GM12878 (cell line): ENCODE results near the gene MEOX1. TPM values are rescaled to one million over a fixed set of nuclear protein-coding genes. Genes with fewer than 3 reads are reported as not detected.

Source experiments
- ATAC-seq: fragments of 200-7000 bp; cut with Tn5 transposase; 3 replicates; pipeline ENCODE4 v1.9.1; 2020; ENCODE audit warnings: mild to moderate bottlenecking, moderate library complexity
- BruUV-seq: library from RNA; stranded (reverse); fragments of 400-500 nt; replicated peaks from 2 replicates; lab custom pipeline; 2021; lab: Mats Ljungman, UMichigan
- CTCF ChIA-PET: fragments of 300-600 bp; sonication (Branson Sonifier 250); formaldehyde crosslinking; extraction: SDS; loops from one replicate; lab custom pipeline; 2021; ENCODE audit warnings: inconsistent platforms; lab: Yijun Ruan, JAX
- POLR2A ChIA-PET: fragments of 350-600 bp; formaldehyde crosslinking; extraction: SDS; loops from one replicate; lab custom pipeline; 2021; ENCODE audit warnings: inconsistent platforms; lab: Charles Lee
- RAD21 ChIA-PET: fragments of 300-600 bp; sonication (Branson Sonifier 250); formaldehyde crosslinking; loops from one replicate; lab custom pipeline; 2023; ENCODE audit warnings: antibody characterized with exemption; ENCODE audit not compliant: unreplicated experiment; lab: Charles Lee
- SMC1A ChIA-PET: fragments of 300-600 bp; sonication (Branson Sonifier 250); formaldehyde crosslinking; loops from one replicate; lab custom pipeline; 2023; ENCODE audit not compliant: unreplicated experiment, uncharacterized antibody; lab: Charles Lee
- DNase-seq: peaks from one replicate; pipeline ENCODE4 v3.0.0-alpha.2; 2011; ENCODE audit warnings: low read depth, low spot score
- FAIRE-seq: peaks from 3 replicates; lab custom pipeline; 2011; peaks lifted over from hg19 to GRCh38; lab: Jason Lieb, UNC
- H2AFZ ChIP-seq: 2 replicates; pipeline ENCODE4 v1.6.0; 2011; ENCODE audit warnings: low read depth, low read length, control low read depth; ENCODE audit not compliant: control insufficient read depth
- H3K27ac ChIP-seq: 2 replicates; pipeline ENCODE4 v1.5.1; 2011; ENCODE audit warnings: control low read depth; ENCODE audit not compliant: control insufficient read depth, insufficient read depth
- H3K27me3 ChIP-seq, 2 experiments: replicated peaks in 1 of 2; 2 replicates each; pipeline versions ENCODE4 v1.6.0 to v1.6.1; 2011; ENCODE audit warnings: low read length in 1 of 2; ENCODE audit not compliant: control insufficient read depth in 2 of 2, insufficient read depth in 2 of 2
- H3K36me3 ChIP-seq, 2 experiments: 2 replicates each; pipeline ENCODE4 v1.5.1; 2011; ENCODE audit warnings: low read length in 1 of 2; ENCODE audit not compliant: control insufficient read depth in 2 of 2, insufficient read depth in 2 of 2
- H3K4me1 ChIP-seq: 2 replicates; pipeline ENCODE4 v1.6.1; 2011; ENCODE audit warnings: mild to moderate bottlenecking, low read length, moderate library complexity, mixed read lengths; ENCODE audit not compliant: control insufficient read depth, insufficient read depth
- H3K4me2 ChIP-seq: 2 replicates; pipeline ENCODE4 v1.6.0; 2011; ENCODE audit warnings: control low read depth; ENCODE audit not compliant: control insufficient read depth, insufficient read depth
- H3K4me3 ChIP-seq: fragments of 200-600 bp; sonication (generic); 2 replicates; pipeline ENCODE4 v1.5.1; 2016
- H3K79me2 ChIP-seq: 2 replicates; pipeline ENCODE4 v1.6.0; 2011; ENCODE audit warnings: low read length; ENCODE audit not compliant: control insufficient read depth, insufficient read depth
- H3K9ac ChIP-seq: 2 replicates; pipeline ENCODE4 v1.8.0; 2011; ENCODE audit warnings: low read length, control low read depth, mixed read lengths; ENCODE audit not compliant: control insufficient read depth, insufficient read depth
- H3K9me3 ChIP-seq: replicated peaks from 3 replicates; pipeline ENCODE4 v1.5.1; 2011; ENCODE audit warnings: mild to moderate bottlenecking, low read length; ENCODE audit not compliant: control insufficient read depth, insufficient read depth
- H4K20me1 ChIP-seq: 2 replicates; pipeline ENCODE4 v1.6.0; 2011; ENCODE audit not compliant: control insufficient read depth, insufficient read depth
- CBX5 ChIP-seq: sonication (generic); IDR thresholded peaks from 2 replicates; pipeline ENCODE4 v1.6.1; 2016; ENCODE audit warnings: low read depth, moderate library complexity, mild to moderate bottlenecking, inconsistent platforms
- CHD1 ChIP-seq: IDR thresholded peaks from 2 replicates; pipeline ENCODE4 v1.6.1; 2012; ENCODE audit warnings: low read depth, low read length, improper control_type of control experiment
- HDAC2 ChIP-seq: fragments of 200-600 bp; sonication (generic); IDR thresholded peaks from 2 replicates; pipeline ENCODE4 v1.6.1; 2017
- JUNB ChIP-seq: IDR thresholded peaks from 2 replicates; pipeline ENCODE4 v1.6.1; 2016; ENCODE audit warnings: antibody characterized with exemption, mild to moderate bottlenecking
- JUND ChIP-seq: IDR thresholded peaks from 2 replicates; pipeline ENCODE4 v1.6.1; 2012; ENCODE audit warnings: low read depth, mild to moderate bottlenecking, low read length, improper control_type of control experiment, moderate library complexity
- LARP7 ChIP-seq: fragments of 450-650 bp; IDR thresholded peaks from 2 replicates; pipeline ENCODE4 v1.6.1; 2017; ENCODE audit warnings: mild to moderate bottlenecking
- MYC ChIP-seq: IDR thresholded peaks from 2 replicates; pipeline ENCODE4 v1.6.1; 2011; ENCODE audit warnings: mild to moderate bottlenecking, low read length, moderate library complexity, inconsistent platforms; ENCODE audit not compliant: insufficient read depth, insufficient replicate concordance, insufficient read length, severe bottlenecking
- NR2C2 ChIP-seq: IDR thresholded peaks from 2 replicates; pipeline ENCODE4 v1.6.1; 2011; ENCODE audit warnings: borderline replicate concordance, low read depth; ENCODE audit not compliant: control insufficient read depth, insufficient read length
- PAX8 ChIP-seq: fragments of 450-650 bp; IDR thresholded peaks from 2 replicates; pipeline ENCODE4 v1.6.1; 2017; ENCODE audit warnings: mild to moderate bottlenecking, moderate library complexity
- RCOR1 ChIP-seq: conservative IDR thresholded peaks from 2 replicates; pipeline ENCODE4 v1.6.1; 2012; ENCODE audit warnings: low read depth, low read length, improper control_type of control experiment
- SMC3 ChIP-seq: IDR thresholded peaks from 2 replicates; pipeline ENCODE4 v1.6.1; 2011; ENCODE audit warnings: low read length, improper control_type of control experiment, borderline replicate concordance
- SUZ12 ChIP-seq: fragments of 200-600 bp; sonication (generic); IDR thresholded peaks from one replicate; pipeline ENCODE4 v1.6.1; 2018; ENCODE audit warnings: antibody characterized with exemption, mild to moderate bottlenecking; ENCODE audit not compliant: unreplicated experiment
- ZNF24 ChIP-seq: fragments of 450-650 bp; IDR thresholded peaks from 2 replicates; pipeline ENCODE4 v1.6.1; 2017; ENCODE audit warnings: antibody characterized with exemption, mild to moderate bottlenecking
- WGBS: methylation state at CpG from one replicate; pipeline ENCODE4 v1.1.6; 2016; ENCODE audit warnings: low lambda C conversion rate; ENCODE audit not compliant: insufficient replicate concordance, insufficient coverage; ENCODE audit errors: missing lambda C conversion rate; 5-methylcytosine and 5-hydroxymethylcytosine counted together
- in situ Hi-C: fragments of 300-500 bp; cut with MboI; formaldehyde crosslinking; loops from 9 replicates; pipeline ENCODE4 v1.14.3; 2018; ENCODE audit warnings: mixed read lengths
- intact Hi-C: fragments of 100-400 bp; cut with micrococcal nuclease; formaldehyde crosslinking; loops from one replicate; pipeline ENCODE4 v1.14.2; 2022; ENCODE audit not compliant: unreplicated experiment
- polyA plus RNA-seq, 11 experiments: library from polyadenylated mRNA; depleted of rRNA in 4 of 11; unstranded in 6 of 11; stranded (reverse) in 5 of 11; fragments of >200 nt; fragmentation: Nextera tagmentation in 4 of 11; fragmentation: Illumina TruSeq in 1 of 11; extraction: Ambion mirVana in 4 of 11; extraction: Trizol in 1 of 11; gene quantifications; 1 replicate in 1 of 11; 2 replicates in 10 of 11; pipeline versions ENCODE4 v1.2.1 to v1.2.3, GENCODE V29; 2011 to 2016; ENCODE audit warnings: inconsistent platforms in 2 of 11, missing spikeins in 2 of 11, low read depth in 1 of 11
- total RNA-seq, 4 experiments: library from RNA; depleted of rRNA in 3 of 4; stranded (reverse); fragments of >200 nt in 3 of 4; fragmentation: Illumina TruSeq in 1 of 4; extraction: Trizol in 1 of 4; gene quantifications; 2 replicates each; pipeline versions ENCODE4 v1.2.1 to v1.2.3, GENCODE V29; 2013 to 2021
- TF ChIP-seq, protein P1 (sequence below): fragments of 450-650 bp; IDR thresholded peaks from 2 replicates; pipeline ENCODE4 v1.6.1; 2016; ENCODE audit warnings: mild to moderate bottlenecking
- TF ChIP-seq, protein P2 (sequence below): IDR thresholded peaks from 2 replicates; pipeline ENCODE4 v1.6.1; 2011; ENCODE audit warnings: borderline replicate concordance, low read depth, mild to moderate bottlenecking, moderate library complexity, mixed read lengths, low read length; ENCODE audit not compliant: insufficient read depth; ENCODE audit errors: extremely low read length

MEOX1 gene
- total and polyA plus RNA-seq, 10 of the 15 experiments (the other 5 are each of a cell fraction or from before 2014, with no cell fraction given): 0.19 to 9.4 (median 0.46) TPM

DNA sequence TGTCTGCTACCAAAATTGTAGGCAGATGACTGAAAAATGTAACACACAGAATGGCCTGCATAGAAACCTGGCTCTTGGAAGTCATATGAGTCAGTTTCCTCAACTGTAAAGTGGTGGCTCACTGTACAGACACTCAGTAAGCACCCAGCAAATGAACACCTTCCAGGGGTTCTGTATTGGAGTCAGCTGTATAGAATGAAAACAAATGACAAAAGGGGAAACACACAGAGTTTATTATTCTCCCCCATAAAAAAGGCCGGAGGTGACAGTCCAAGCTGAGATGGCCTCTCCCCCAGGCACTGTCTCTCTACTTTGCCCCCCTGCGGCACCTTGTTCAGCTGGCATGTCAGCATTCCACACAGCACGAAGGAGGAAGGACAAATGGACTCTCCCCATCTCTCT lies 6.2 kb upstream of the MEOX1 start:
- Histone ChIP-seq H3K36me3 (no peaks in the 10 kb centered on the region), H4K20me1 (no peaks in the 10 kb centered on the region), H3K4me1 (peaks cover 37% of the 10 kb centered on the region), H2AFZ (no peak overlapping the region), H3K4me2 (no peak overlapping the region), H3K79me2 (no peaks in the 10 kb centered on the region), H3K4me3 (no peak overlapping the region), H3K27ac (no peak overlapping the region), H3K9ac (no peak overlapping the region), H3K9me3 (no peaks in the 10 kb centered on the region), H3K27me3 (no peaks in the 10 kb centered on the region)
- TF ChIP-seq LARP7: no peak
- no peak for TF ChIP-seq NR2C2
- no peak for TF ChIP-seq SUZ12
- no peak for TF ChIP-seq MYC
- no peak for TF ChIP-seq HDAC2
- TF ChIP-seq RCOR1: no peak
- no peak for TF ChIP-seq JUNB
- 47% methylated on average over 3 of the region's 3 CpGs for WGBS
- RAD21 ChIA-PET: interaction anchor here (1.2 kb wide), 1 partner anchor 90 kb away, joined by 4 read pairs; no protein-coding TSS in a partner anchor
- in situ Hi-C loops (loop anchor here (25.0 kb wide), 1 partner anchor 456 kb away; the partner anchor contains the start of gene TMEM106A), intact Hi-C loops (no loop called here)
- no peak for FAIRE-seq
- CTCF ChIA-PET: no interaction called here
- ATAC-seq: 0 out of 3 replicates have a peak, but pooled peaks have one; percentile 7
- no TSS peak for BruUV-seq
- no peak for DNase-seq
- POLR2A ChIA-PET: interaction anchor here (1.2 kb wide), 1 partner anchor 89 kb away, joined by 3 read pairs; no protein-coding TSS in a partner anchor
- SMC1A ChIA-PET: interaction anchor here (4.1 kb wide), 1 partner anchor 8 kb away, joined by 20 read pairs; no protein-coding TSS in a partner anchor

DNA sequence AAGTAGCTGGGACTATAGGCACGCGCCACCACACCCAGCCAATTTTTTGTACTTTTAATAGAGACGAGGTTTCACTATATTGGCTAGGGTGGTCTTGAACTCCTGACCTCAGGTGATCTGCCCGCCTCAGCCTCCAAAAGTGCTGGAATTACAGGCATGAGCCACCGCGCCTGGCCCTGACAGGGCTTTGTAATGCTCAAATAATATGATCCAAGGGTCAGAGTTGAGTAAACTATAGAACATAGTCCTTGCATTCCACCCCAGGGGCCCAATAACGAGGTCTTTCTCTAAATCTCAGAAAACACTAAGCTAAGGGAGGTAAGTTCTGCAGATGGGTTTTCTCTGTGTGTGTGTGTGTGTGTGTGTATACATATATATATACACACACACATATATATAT lies 5.8 kb upstream of the MEOX1 start:
- in situ Hi-C loops (loop anchor here (25.0 kb wide), 1 partner anchor 455 kb away; the partner anchor contains the start of gene TMEM106A), intact Hi-C loops (no loop called here)
- Histone ChIP-seq H3K9me3 (no peaks in the 10 kb centered on the region), H4K20me1 (no peaks in the 10 kb centered on the region), H3K4me1 (peaks cover 37% of the 10 kb centered on the region), H3K36me3 (no peaks in the 10 kb centered on the region), H3K9ac (no peak overlapping the region), H3K4me3 (no peak overlapping the region), H3K4me2 (no peak overlapping the region), H2AFZ (no peak overlapping the region), H3K27ac (no peak overlapping the region), H3K79me2 (no peaks in the 10 kb centered on the region), H3K27me3 (no peaks in the 10 kb centered on the region)
- SMC1A ChIA-PET: no interaction called here
- ATAC-seq (no peak), FAIRE-seq (no peak), DNase-seq (no peak)
- WGBS: 54% methylated on average over 7 of the region's 7 CpGs
- TF ChIP-seq, protein P1, sequence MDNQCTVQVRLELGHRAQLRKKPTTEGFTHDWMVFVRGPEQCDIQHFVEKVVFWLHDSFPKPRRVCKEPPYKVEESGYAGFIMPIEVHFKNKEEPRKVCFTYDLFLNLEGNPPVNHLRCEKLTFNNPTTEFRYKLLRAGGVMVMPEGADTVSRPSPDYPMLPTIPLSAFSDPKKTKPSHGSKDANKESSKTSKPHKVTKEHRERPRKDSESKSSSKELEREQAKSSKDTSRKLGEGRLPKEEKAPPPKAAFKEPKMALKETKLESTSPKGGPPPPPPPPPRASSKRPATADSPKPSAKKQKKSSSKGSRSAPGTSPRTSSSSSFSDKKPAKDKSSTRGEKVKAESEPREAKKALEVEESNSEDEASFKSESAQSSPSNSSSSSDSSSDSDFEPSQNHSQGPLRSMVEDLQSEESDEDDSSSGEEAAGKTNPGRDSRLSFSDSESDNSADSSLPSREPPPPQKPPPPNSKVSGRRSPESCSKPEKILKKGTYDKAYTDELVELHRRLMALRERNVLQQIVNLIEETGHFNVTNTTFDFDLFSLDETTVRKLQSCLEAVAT: no peak
- TF ChIP-seq JUND (no peak), CBX5 (no peak), SMC3 (no peak), HDAC2 (no peak), SUZ12 (no peak), CHD1 (no peak), PAX8 (no peak), ZNF24 (no peak)
- TF ChIP-seq, protein P2, sequence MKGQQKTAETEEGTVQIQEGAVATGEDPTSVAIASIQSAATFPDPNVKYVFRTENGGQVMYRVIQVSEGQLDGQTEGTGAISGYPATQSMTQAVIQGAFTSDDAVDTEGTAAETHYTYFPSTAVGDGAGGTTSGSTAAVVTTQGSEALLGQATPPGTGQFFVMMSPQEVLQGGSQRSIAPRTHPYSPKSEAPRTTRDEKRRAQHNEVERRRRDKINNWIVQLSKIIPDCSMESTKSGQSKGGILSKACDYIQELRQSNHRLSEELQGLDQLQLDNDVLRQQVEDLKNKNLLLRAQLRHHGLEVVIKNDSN: no peak
- POLR2A ChIA-PET: no interaction called here
- BruUV-seq: no TSS peak
- RAD21 ChIA-PET: interaction anchor here (1.2 kb wide), 1 partner anchor 90 kb away, joined by 4 read pairs; no protein-coding TSS in a partner anchor
- CTCF ChIA-PET: no interaction called here
